ENCODE results near the gene SLC35F6. TPM values are rescaled to one million over a fixed set of nuclear protein-coding genes. Genes with fewer than 3 reads are reported as not detected.

SLC35F6 gene, protein sequence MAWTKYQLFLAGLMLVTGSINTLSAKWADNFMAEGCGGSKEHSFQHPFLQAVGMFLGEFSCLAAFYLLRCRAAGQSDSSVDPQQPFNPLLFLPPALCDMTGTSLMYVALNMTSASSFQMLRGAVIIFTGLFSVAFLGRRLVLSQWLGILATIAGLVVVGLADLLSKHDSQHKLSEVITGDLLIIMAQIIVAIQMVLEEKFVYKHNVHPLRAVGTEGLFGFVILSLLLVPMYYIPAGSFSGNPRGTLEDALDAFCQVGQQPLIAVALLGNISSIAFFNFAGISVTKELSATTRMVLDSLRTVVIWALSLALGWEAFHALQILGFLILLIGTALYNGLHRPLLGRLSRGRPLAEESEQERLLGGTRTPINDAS
- total RNA-seq (ENCODE audit: low replicate concordance): 5.6 and 11.6 TPM in 2 replicates

GRCh38 chr2:26764078-26764887, at the start of gene SLC35F6:
Gene SLC35F6 (plus strand): TSS chr2:26764284. CDS start chr2:26764350, 66 bp downstream.
- Histone ChIP-seq H3F3A (ENCODE audit: low read depth) (peaks cover 7% of the 10 kb centered on the region), H3K36me3 (no peaks in the 10 kb centered on the region), H3K27ac (no peak within 1 kb of the TSS), H3K4me2 (peak within 1 kb of the TSS; percentile 88), H2AFZ (replicated peaks) (peak within 1 kb of the TSS; percentile 77), H3K9ac (peak within 1 kb of the TSS; percentile 8), H3K27me3 (no peaks in the 10 kb centered on the region), H3K4me1 (peaks cover 11% of the 10 kb centered on the region), H3K9me3 (ENCODE audit: low read depth) (no peaks in the 10 kb centered on the region), H3K4me3 (peak within 1 kb of the TSS; percentile 64), H4K20me1 (ENCODE audit: low read depth) (peaks cover 18% of the 10 kb centered on the region), H3K79me2 (ENCODE audit: low read depth) (peaks cover 10% of the 10 kb centered on the region)
- Mint-ChIP-seq H3K27me3 (ENCODE audit: insufficient read depth, low read depth) (peaks cover 9% of the 10 kb centered on the region), H3K9me3 (no peaks in the 10 kb centered on the region), H3K4me1 (peaks cover 31% of the 10 kb centered on the region), H3K36me3 (peaks cover 1% of the 10 kb centered on the region), H3K27ac (peak within 1 kb of the TSS; percentile 72), H3K4me3 (peak within 1 kb of the TSS; percentile 91)
- TF ChIP-seq CTCF (IDR thresholded peaks at IDR 0.05): no peak
- TF ChIP-seq EZH2phosphoT487 (IDR thresholded peaks at IDR 0.05): no peak
- TF ChIP-seq EZH2 (IDR thresholded peaks at IDR 0.05): no peak
- DNase-seq (ENCODE audit: low spot score): peak; percentile 89

DNA sequence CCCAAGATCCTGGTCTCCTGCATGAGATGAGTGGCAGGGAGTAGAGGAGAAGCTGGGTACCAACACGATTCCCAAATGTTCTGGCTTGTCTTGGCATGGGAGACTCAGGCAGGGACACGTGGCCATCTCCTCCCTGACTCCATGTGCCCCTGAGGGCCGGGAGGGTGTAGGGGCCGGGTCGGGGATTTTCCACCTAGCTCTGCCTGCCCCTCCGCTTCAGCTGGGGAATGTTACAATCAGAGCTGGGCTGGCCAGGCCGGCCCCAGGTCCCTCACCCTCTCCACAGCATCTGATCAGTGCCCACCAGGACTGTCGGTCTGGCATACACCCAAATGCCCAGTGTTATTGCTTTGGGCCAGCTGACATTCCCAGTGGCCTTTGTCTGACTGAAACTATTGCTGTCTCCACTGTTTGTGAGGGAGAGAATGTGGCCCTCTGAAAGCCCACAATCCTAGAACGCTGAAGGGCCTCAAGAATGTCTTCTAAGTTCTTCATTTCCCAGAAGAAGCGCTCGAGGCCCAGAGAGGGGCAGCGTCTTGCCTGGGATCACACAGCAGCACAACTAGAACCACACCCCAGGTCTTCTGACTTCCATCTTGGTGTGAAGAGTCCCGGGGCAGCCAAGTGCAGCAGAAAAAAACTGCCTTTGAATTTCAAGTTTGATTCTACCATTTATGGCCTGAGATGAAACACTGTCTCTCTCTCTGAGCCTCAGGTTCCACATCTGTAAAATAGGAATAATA, 48.4 kb upstream of the SLC35F6 start:
- DNase-seq (ENCODE audit: low spot score): no peak
- Histone ChIP-seq H3K4me1 (no peaks in the 10 kb centered on the region), H3K9ac (no peak overlapping the region), H3K79me2 (ENCODE audit: low read depth) (no peaks in the 10 kb centered on the region), H3K9me3 (ENCODE audit: low read depth) (no peaks in the 10 kb centered on the region), H3K4me3 (no peak overlapping the region), H3K4me2 (no peak overlapping the region), H4K20me1 (ENCODE audit: low read depth) (no peaks in the 10 kb centered on the region), H3K27me3 (no peaks in the 10 kb centered on the region), H3K27ac (no peak overlapping the region), H2AFZ (replicated peaks) (no peak overlapping the region), H3K36me3 (no peaks in the 10 kb centered on the region), H3F3A (ENCODE audit: low read depth) (no peaks in the 10 kb centered on the region)
- H3K27me3 Mint-ChIP-seq (ENCODE audit: insufficient read depth, low read depth): peaks cover 10% of the 10 kb centered on the region
- no peaks in the 10 kb centered on the region for H3K9me3 Mint-ChIP-seq
- peaks cover 24% of the 10 kb centered on the region for H3K4me1 Mint-ChIP-seq
- H3K27ac Mint-ChIP-seq: no peak overlapping the region
- H3K36me3 Mint-ChIP-seq: no peaks in the 10 kb centered on the region
- no peak overlapping the region for H3K4me3 Mint-ChIP-seq
- TF ChIP-seq EZH2 (IDR thresholded peaks at IDR 0.05) (no peak), EZH2phosphoT487 (IDR thresholded peaks at IDR 0.05) (no peak), CTCF (IDR thresholded peaks at IDR 0.05) (no peak)

- Histone ChIP-seq H4K20me1 (ENCODE audit: low read depth) (no peaks in the 10 kb centered on the region), H2AFZ (replicated peaks) (no peak overlapping the region), H3K4me3 (no peak overlapping the region), H3K4me2 (no peak overlapping the region), H3K36me3 (no peaks in the 10 kb centered on the region), H3K4me1 (peaks cover 5% of the 10 kb centered on the region), H3K79me2 (ENCODE audit: low read depth) (no peaks in the 10 kb centered on the region), H3F3A (ENCODE audit: low read depth) (no peaks in the 10 kb centered on the region), H3K27me3 (no peaks in the 10 kb centered on the region), H3K9ac (no peak overlapping the region), H3K9me3 (ENCODE audit: low read depth) (no peaks in the 10 kb centered on the region), H3K27ac (no peak overlapping the region)
- DNase-seq (ENCODE audit: low spot score): no peak
- Mint-ChIP-seq H3K36me3 (no peaks in the 10 kb centered on the region), H3K27me3 (ENCODE audit: insufficient read depth, low read depth) (peaks cover 10% of the 10 kb centered on the region), H3K9me3 (no peaks in the 10 kb centered on the region), H3K4me1 (peaks cover 17% of the 10 kb centered on the region), H3K27ac (peak overlapping the region; percentile 15), H3K4me3 (no peak overlapping the region)
- TF ChIP-seq EZH2 (IDR thresholded peaks at IDR 0.05) (no peak), CTCF (IDR thresholded peaks at IDR 0.05) (no peak), EZH2phosphoT487 (IDR thresholded peaks at IDR 0.05) (no peak)
Observed at GRCh38 chr2:26716340-26716739, 47.7 kb upstream of the SLC35F6 start.
